DND-41 (cell line): Measurements from ENCODE around the gene BRDT.

ENCODE experiments used
- CTCF ChIP-seq: IDR thresholded peaks from 2 replicates; pipeline ENCODE4 v1.5.1; 2012; ENCODE audit warnings: borderline replicate concordance, low read length, moderate library complexity, mild to moderate bottlenecking; ENCODE audit not compliant: poor library complexity, severe bottlenecking; ENCODE audit errors: extremely low read depth
- EZH2 ChIP-seq: IDR thresholded peaks from 3 replicates; pipeline ENCODE4 v1.6.1; 2012; ENCODE audit warnings: borderline replicate concordance, low read depth, mild to moderate bottlenecking, moderate library complexity, low read length, inconsistent platforms; ENCODE audit not compliant: severe bottlenecking

DNA sequence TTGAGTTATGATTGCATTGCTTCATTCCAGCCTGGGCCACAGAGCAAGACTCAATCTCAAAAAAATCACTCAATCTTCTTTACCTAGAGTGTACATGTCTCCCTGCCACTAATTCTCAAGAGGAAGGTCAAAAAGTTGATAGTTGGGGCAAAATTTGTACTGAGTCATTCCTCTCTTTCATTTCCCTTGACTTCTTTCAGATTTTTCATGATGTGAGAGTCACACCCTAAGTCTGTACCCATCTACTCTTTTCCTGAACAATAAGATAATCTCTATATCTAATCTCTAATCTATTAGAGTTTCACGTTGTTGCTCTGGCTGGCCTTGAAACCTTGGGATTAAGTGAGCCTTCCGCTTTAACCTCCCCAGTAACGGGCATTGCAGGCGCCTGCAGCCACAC lies 1.1 kb upstream of the BRDT start:
- TF ChIP-seq CTCF (no peak), EZH2 (no peak)
